Globus pallidus (tissue), 1 donor: ENCODE measurements around the gene FLYWCH1.

Experiments
- DNase-seq: peaks from one replicate; pipeline ENCODE4 v3.0.0-alpha.2; 2015; ENCODE audit warnings: low spot score

The FLYWCH1 gene

GRCh38 chr16:2969545-2970521 is 58.1 kb downstream of the FLYWCH1 start:
- peak; percentile 83 for DNase-seq

GRCh38 chr16:2970563-2970962 is 58.8 kb downstream of the FLYWCH1 start:
- no peak for DNase-seq

- no peak for DNase-seq
Measured at GRCh38 chr16:2971134-2971984, 59.6 kb downstream of the FLYWCH1 start.

- DNase-seq = no peak
Measured at GRCh38 chr16:2971985-2972784, 60.5 kb downstream of the FLYWCH1 start.

GRCh38 chr16:2973093-2973492 is 61.4 kb downstream of the FLYWCH1 start:
- peak; percentile 65 for DNase-seq

- peak; percentile 58 for DNase-seq
Measured at GRCh38 chr16:2973605-2974318, 62.0 kb downstream of the FLYWCH1 start.

GRCh38 chr16:2974319-2975056 is 62.8 kb downstream of the FLYWCH1 start:
- DNase-seq = no peak

GRCh38 chr16:2975161-2975795 is 63.5 kb downstream of the FLYWCH1 start:
- no peak for DNase-seq

GRCh38 chr16:2976201-2976600 is 64.5 kb downstream of the FLYWCH1 start:
- no peak for DNase-seq

- DNase-seq = no peak
Measured at GRCh38 chr16:2976673-2977072, 64.9 kb downstream of the FLYWCH1 start.

- DNase-seq = no peak
Measured at GRCh38 chr16:2977440-2977839, 65.7 kb downstream of the FLYWCH1 start.

GRCh38 chr16:2979669-2980226 is 68.0 kb downstream of the FLYWCH1 start:
- no peak for DNase-seq

GRCh38 chr16:2980227-2981176 is 68.8 kb downstream of the FLYWCH1 start, which contains the start of gene PKMYT1:
Gene PKMYT1, minus strand, starts transcription at chr16:2980446. Its CDS starts 789 bp downstream, at chr16:2979657.
- DNase-seq = peak; percentile 83

GRCh38 chr16:2981177-2981898 is 69.6 kb downstream of the FLYWCH1 start:
- no peak for DNase-seq

- DNase-seq = no peak
Measured at GRCh38 chr16:2981899-2982250, 70.1 kb downstream of the FLYWCH1 start.

- DNase-seq = no peak
Measured at GRCh38 chr16:2982402-2982801, 70.7 kb downstream of the FLYWCH1 start.

GRCh38 chr16:2983706-2984136 is 72.0 kb downstream of the FLYWCH1 start:
- DNase-seq = no peak

GRCh38 chr16:2985462-2985861 is 73.7 kb downstream of the FLYWCH1 start:
- no peak for DNase-seq
